NCI-H345 (cell line): ENCODE results near the gene LRSAM1.

Experiments
- DNase-seq: peaks from one replicate; lab custom pipeline; 2025; lab: John Stamatoyannopoulos, UW

The LRSAM1 gene

GRCh38 chr9:127497656-127498290 is 46.5 kb downstream of the LRSAM1 start:
- DNase-seq = no peak

GRCh38 chr9:127498298-127498697 is 47.0 kb downstream of the LRSAM1 start:
- no peak for DNase-seq

- no peak for DNase-seq
Measured at GRCh38 chr9:127500399-127500798, 49.1 kb downstream of the LRSAM1 start.

GRCh38 chr9:127500862-127501261 is 49.6 kb downstream of the LRSAM1 start:
- DNase-seq = no peak

- no peak for DNase-seq
Measured at GRCh38 chr9:127501821-127502343, 50.6 kb downstream of the LRSAM1 start.

GRCh38 chr9:127502706-127503378 is 51.5 kb downstream of the LRSAM1 start:
- DNase-seq = no peak

- no peak for DNase-seq
Measured at GRCh38 chr9:127503379-127503921, 52.1 kb downstream of the LRSAM1 start.

- DNase-seq = peak; percentile 68
Measured at GRCh38 chr9:127503947-127504886, 52.9 kb downstream of the LRSAM1 start.

GRCh38 chr9:127504887-127505251 is 53.6 kb downstream of the LRSAM1 start:
- DNase-seq = no peak

GRCh38 chr9:127505396-127506116 is 54.2 kb downstream of the LRSAM1 start:
- DNase-seq = peak; percentile 11

- DNase-seq = no peak
Measured at GRCh38 chr9:127506117-127506813, 55.0 kb downstream of the LRSAM1 start.

GRCh38 chr9:127506814-127507750 is 55.8 kb downstream of the LRSAM1 start:
- no peak for DNase-seq

- DNase-seq = no peak
Measured at GRCh38 chr9:127507751-127508648, 56.7 kb downstream of the LRSAM1 start.

- DNase-seq = no peak
Measured at GRCh38 chr9:127508901-127509260, 57.6 kb downstream of the LRSAM1 start.

GRCh38 chr9:127509261-127509954 is 58.1 kb downstream of the LRSAM1 start:
- no peak for DNase-seq

- DNase-seq = no peak
Measured at GRCh38 chr9:127509955-127510299, 58.6 kb downstream of the LRSAM1 start.

GRCh38 chr9:127514468-127514867 is 63.2 kb downstream of the LRSAM1 start:
- no peak for DNase-seq
